K562 (cell line): ENCODE measurements around the gene ENTREP3. TPM values are rescaled to one million over a fixed set of nuclear protein-coding genes. Genes with fewer than 3 reads are reported as not detected.

Experiments used
- ARID4B ChIP-seq: sonication (generic); formaldehyde crosslinking; IDR thresholded peaks from 2 replicates; pipeline ENCODE4 v1.8.0; 2022; ENCODE audit warnings: mild to moderate bottlenecking, missing genetic modification reagents
- BRD9 ChIP-seq: fragments of 450-650 bp; IDR thresholded peaks from 2 replicates; pipeline ENCODE4 v1.6.1; 2018; ENCODE audit warnings: low read depth; ENCODE audit not compliant: partially characterized antibody
- CBX2 ChIP-seq: fragments of 200-600 bp; sonication (generic); IDR thresholded peaks from one replicate; pipeline ENCODE4 v1.6.1; 2012; ENCODE audit warnings: mild to moderate bottlenecking, low read length, inconsistent platforms; ENCODE audit not compliant: insufficient read depth, poor library complexity, severe bottlenecking
- CCAR2 ChIP-seq: fragments of 200-400 bp; formaldehyde crosslinking; IDR thresholded peaks from 2 replicates; pipeline ENCODE4 v1.6.1; 2017; ENCODE audit warnings: mild to moderate bottlenecking, low read depth, low read length
- EGR1 ChIP-seq: fragments of 450-650 bp; conservative IDR thresholded peaks from 2 replicates; pipeline ENCODE4 v1.6.1; 2017; ENCODE audit warnings: mild to moderate bottlenecking
- EZH2 ChIP-seq: IDR thresholded peaks from 2 replicates; pipeline ENCODE4 v1.6.1; 2012; ENCODE audit warnings: low read depth, mild to moderate bottlenecking, inconsistent platforms, low read length, borderline replicate concordance
- HNRNPH1 ChIP-seq: fragments of 200-400 bp; formaldehyde crosslinking; optimal IDR thresholded peaks from 2 replicates; pipeline ENCODE3; 2017; ENCODE audit warnings: low read depth, mild to moderate bottlenecking, low read length, moderate library complexity
- MYNN ChIP-seq, 2 experiments: sonication (generic); formaldehyde crosslinking in 1 of 2; IDR thresholded peaks; 2 replicates each; pipeline versions ENCODE4 v1.5.0 to v1.6.1; 2016 to 2020; ENCODE audit warnings: antibody characterized with exemption in 1 of 2, missing genetic modification reagents in 1 of 2
- POLR2AphosphoS5 ChIP-seq: IDR thresholded peaks from 2 replicates; pipeline ENCODE4 v1.6.1; 2011; ENCODE audit warnings: mild to moderate bottlenecking, low read depth, low read length, moderate library complexity; ENCODE audit not compliant: control insufficient read depth, insufficient read depth
- POU5F1 ChIP-seq: fragments of 150-350 bp; IDR thresholded peaks from 2 replicates; pipeline ENCODE4 v1.6.1; 2014; ENCODE audit warnings: borderline replicate concordance, low read length, low read depth, mild to moderate bottlenecking; ENCODE audit not compliant: partially characterized antibody
- PTTG1 ChIP-seq: fragments of 450-650 bp; IDR thresholded peaks from 2 replicates; pipeline ENCODE4 v1.6.1; 2016; ENCODE audit warnings: low read depth, mild to moderate bottlenecking, missing genetic modification characterization, missing compliant biosample characterization
- RB1 ChIP-seq: fragments of 450-650 bp; IDR thresholded peaks from 2 replicates; pipeline ENCODE4 v1.6.1; 2017; ENCODE audit warnings: low read depth, mild to moderate bottlenecking
- RBM22 ChIP-seq: fragments of 200-400 bp; formaldehyde crosslinking; IDR thresholded peaks from 2 replicates; pipeline ENCODE4 v1.6.1; 2018; ENCODE audit warnings: low read length, low read depth; ENCODE audit not compliant: poor library complexity, severe bottlenecking
- TEAD4 ChIP-seq, 2 experiments: sonication (generic) in 1 of 2; formaldehyde crosslinking in 1 of 2; IDR thresholded peaks; 2 replicates each; pipeline versions ENCODE4 v1.6.1 to v1.8.0; 2012 to 2022; ENCODE audit warnings: borderline replicate concordance in 1 of 2, inconsistent platforms in 1 of 2, low read length in 1 of 2, mild to moderate bottlenecking in 1 of 2, missing genetic modification reagents in 1 of 2
- ZNF23 ChIP-seq: fragments of 250-450 bp; sonication (Bioruptor Pico); IDR thresholded peaks from 2 replicates; pipeline ENCODE4 v1.4.0; 2020; ENCODE audit warnings: mild to moderate bottlenecking
- ZNF24 ChIP-seq: fragments of 450-650 bp; IDR thresholded peaks from 2 replicates; pipeline ENCODE4 v1.6.1; 2016
- ZNF3 ChIP-seq: fragments of 250-450 bp; sonication (Bioruptor Pico); IDR thresholded peaks from 2 replicates; pipeline ENCODE4 v1.5.0; 2021; ENCODE audit warnings: mild to moderate bottlenecking, moderate library complexity
- ZNF507 ChIP-seq: conservative IDR thresholded peaks from 2 replicates; pipeline ENCODE4 v1.6.1; 2017; ENCODE audit warnings: missing genetic modification characterization, missing compliant biosample characterization
- ZNF589 ChIP-seq: fragments of 200-800 bp; sonication (Bioruptor generic); IDR thresholded peaks from 2 replicates; pipeline ENCODE4 v1.6.1; 2016; ENCODE audit warnings: low read depth, missing genetic modification characterization, missing compliant biosample characterization
- ZNF780A ChIP-seq: fragments of 250-450 bp; sonication (Bioruptor Pico); IDR thresholded peaks from 2 replicates; pipeline ENCODE4 v1.5.0; 2021; ENCODE audit warnings: mild to moderate bottlenecking
- polyA plus RNA-seq, 8 experiments: library from polyadenylated mRNA; depleted of rRNA in 4 of 8; stranded (reverse) in 5 of 8; unstranded in 3 of 8; fragments of >200 nt; fragmentation: Nextera tagmentation in 2 of 8; fragmentation: Illumina TruSeq in 1 of 8; extraction: Ambion mirVana in 2 of 8; extraction: Trizol in 1 of 8; gene quantifications; 2 replicates each; pipeline versions ENCODE4 v1.2.1 to v1.2.3, GENCODE V29; 2011 to 2014; ENCODE audit warnings: inconsistent platforms in 1 of 8, missing spikeins in 1 of 8
- total RNA-seq, 7 experiments: library from RNA; depleted of rRNA in 6 of 7; stranded (reverse); fragments of >200 nt in 6 of 7; fragmentation: Illumina TruSeq in 2 of 7; extraction: Trizol in 2 of 7; gene quantifications; 2 replicates each; pipeline versions ENCODE4 v1.2.1 to v1.2.3, GENCODE V29; 2011 to 2021; ENCODE audit warnings: low replicate concordance in 1 of 7
- TF ChIP-seq, protein P1 (sequence below): fragments of 250-450 bp; sonication (Bioruptor Pico); IDR thresholded peaks from 2 replicates; pipeline ENCODE4 v1.8.0; 2021; ENCODE audit warnings: moderate library complexity, mild to moderate bottlenecking, inconsistent platforms
- TF ChIP-seq, protein P2 (sequence below): fragments of 250-450 bp; sonication (Bioruptor Pico); IDR thresholded peaks from 2 replicates; pipeline ENCODE4 v1.4.0; 2020; ENCODE audit warnings: mild to moderate bottlenecking, moderate library complexity

ENTREP3 gene
- total and polyA plus RNA-seq, 9 of the 15 experiments (the other 6 are each of a cell fraction or from before 2014, with no cell fraction given) = 1.9 to 41.8 (median 5.9) TPM

DNA sequence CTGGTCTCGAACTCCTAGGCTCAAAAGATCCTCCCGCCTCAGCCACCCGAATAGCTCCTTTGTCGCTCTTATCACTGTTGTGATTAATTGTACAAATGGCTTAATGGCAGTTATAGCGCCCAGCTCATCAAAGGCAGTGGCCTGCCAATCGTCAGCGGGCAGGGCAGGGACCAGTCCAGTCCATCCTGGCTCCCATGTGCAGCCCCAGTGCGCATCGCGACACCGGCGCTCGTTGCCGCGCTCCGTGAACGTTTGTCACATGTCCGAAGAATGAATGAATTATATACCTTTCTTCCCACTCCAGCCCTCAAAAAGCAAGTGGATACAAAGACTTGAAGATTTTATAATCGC is 28.4 kb downstream of the ENTREP3 start (continued):
- no peak for TF ChIP-seq CBX2
- no peak for TF ChIP-seq POLR2AphosphoS5
- TF ChIP-seq, protein P1, sequence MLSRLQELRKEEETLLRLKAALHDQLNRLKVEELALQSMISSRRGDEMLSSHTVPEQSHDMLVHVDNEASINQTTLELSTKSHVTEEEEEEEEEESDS (CRISPR knock-in tag) = no peak
- no peak for TF ChIP-seq ZNF3
- TF ChIP-seq POU5F1 = no peak
- no peak for TF ChIP-seq EGR1
- no peak for TF ChIP-seq PTTG1 (tag)
- TF ChIP-seq ZNF23 (CRISPR knock-in tag) = no peak
- no peak for TF ChIP-seq TEAD4 (IDR thresholded peaks at IDR 0.05; ENCODE audit: low read length)
- no peak for TF ChIP-seq TEAD4 (CRISPR knock-in tag; IDR thresholded peaks at IDR 0.05; ENCODE audit: borderline replicate concordance)
- TF ChIP-seq ZNF24 = peak; percentile 93; the same call in 1 of the 2 replicates
- TF ChIP-seq RB1 = 0 out of 2 replicates have a peak, but pooled peaks have one; percentile 6
- no peak for TF ChIP-seq ZNF780A (CRISPR knock-in tag)
- TF ChIP-seq, protein P2, sequence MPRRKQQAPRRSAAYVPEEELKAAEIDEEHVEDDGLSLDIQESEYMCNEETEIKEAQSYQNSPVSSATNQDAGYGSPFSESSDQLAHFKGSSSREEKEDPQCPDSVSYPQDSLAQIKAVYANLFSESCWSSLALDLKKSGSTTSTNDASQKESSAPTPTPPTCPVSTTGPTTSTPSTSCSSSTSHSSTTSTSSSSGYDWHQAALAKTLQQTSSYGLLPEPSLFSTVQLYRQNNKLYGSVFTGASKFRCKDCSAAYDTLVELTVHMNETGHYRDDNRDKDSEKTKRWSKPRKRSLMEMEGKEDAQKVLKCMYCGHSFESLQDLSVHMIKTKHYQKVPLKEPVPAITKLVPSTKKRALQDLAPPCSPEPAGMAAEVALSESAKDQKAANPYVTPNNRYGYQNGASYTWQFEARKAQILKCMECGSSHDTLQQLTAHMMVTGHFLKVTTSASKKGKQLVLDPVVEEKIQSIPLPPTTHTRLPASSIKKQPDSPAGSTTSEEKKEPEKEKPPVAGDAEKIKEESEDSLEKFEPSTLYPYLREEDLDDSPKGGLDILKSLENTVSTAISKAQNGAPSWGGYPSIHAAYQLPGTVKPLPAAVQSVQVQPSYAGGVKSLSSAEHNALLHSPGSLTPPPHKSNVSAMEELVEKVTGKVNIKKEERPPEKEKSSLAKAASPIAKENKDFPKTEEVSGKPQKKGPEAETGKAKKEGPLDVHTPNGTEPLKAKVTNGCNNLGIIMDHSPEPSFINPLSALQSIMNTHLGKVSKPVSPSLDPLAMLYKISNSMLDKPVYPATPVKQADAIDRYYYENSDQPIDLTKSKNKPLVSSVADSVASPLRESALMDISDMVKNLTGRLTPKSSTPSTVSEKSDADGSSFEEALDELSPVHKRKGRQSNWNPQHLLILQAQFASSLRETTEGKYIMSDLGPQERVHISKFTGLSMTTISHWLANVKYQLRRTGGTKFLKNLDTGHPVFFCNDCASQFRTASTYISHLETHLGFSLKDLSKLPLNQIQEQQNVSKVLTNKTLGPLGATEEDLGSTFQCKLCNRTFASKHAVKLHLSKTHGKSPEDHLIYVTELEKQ (CRISPR knock-in tag) = no peak
- no peak for TF ChIP-seq CCAR2
- no peak for TF ChIP-seq ZNF507 (tag)
- peak; percentile 3 for TF ChIP-seq BRD9
- TF ChIP-seq RBM22 = no peak
- 0 out of 2 replicates have a peak, but pooled peaks have one; percentile 42 for TF ChIP-seq ARID4B (CRISPR knock-in tag)
- no peak for TF ChIP-seq EZH2
- peak; percentile 82; the same call in 1 of the 2 replicates for TF ChIP-seq ZNF589 (CRISPR knock-in tag)
- no peak; the same call in 1 of the 2 replicates for TF ChIP-seq MYNN (IDR thresholded peaks at IDR 0.05)
- no peak for TF ChIP-seq MYNN (CRISPR knock-in tag; IDR thresholded peaks at IDR 0.05)
- no peak for TF ChIP-seq HNRNPH1
